Small intestine (tissue), 7 donors: Measurements from ENCODE around the gene MAP4K4. TPM values are rescaled to one million over a fixed set of nuclear protein-coding genes. Genes with fewer than 3 reads are reported as not detected.

Experiments
- DNase-seq, 2 donors: peaks; one replicate each; pipeline versions ENCODE4 v3.0.0 to v3.0.0-alpha.2; 2013
- FAIRE-seq: peaks from 2 replicates; lab custom pipeline; 2012; peaks lifted over from hg19 to GRCh38; lab: Jason Lieb, UNC
- H3K27ac ChIP-seq, 3 donors: one replicate each; pipeline ENCODE4 v1.5.1; 2013; ENCODE audit warnings: low read length in 2 of 3, mild to moderate bottlenecking in 2 of 3, control low read depth in 1 of 3, inconsistent platforms in 1 of 3, low read depth in 1 of 3, moderate library complexity in 1 of 3
- H3K27me3 ChIP-seq, 3 donors: one replicate each; pipeline ENCODE4 v1.6.1; 2013; ENCODE audit warnings: low read length in 3 of 3, inconsistent platforms in 1 of 3; ENCODE audit not compliant: control insufficient read depth in 3 of 3, insufficient read depth in 3 of 3
- H3K36me3 ChIP-seq, 3 donors: one replicate each; pipeline ENCODE4 v1.6.1; 2013; ENCODE audit warnings: low read length in 3 of 3, inconsistent platforms in 1 of 3, low read depth in 1 of 3, mild to moderate bottlenecking in 1 of 3, moderate library complexity in 1 of 3; ENCODE audit not compliant: control insufficient read depth in 3 of 3, insufficient read depth in 2 of 3
- H3K4me1 ChIP-seq, 3 donors: one replicate each; pipeline ENCODE4 v1.6.1; 2013; ENCODE audit warnings: low read length in 2 of 3, inconsistent platforms in 1 of 3, low read depth in 1 of 3, mild to moderate bottlenecking in 1 of 3, moderate library complexity in 1 of 3; ENCODE audit not compliant: control insufficient read depth in 3 of 3, insufficient read depth in 2 of 3
- H3K4me3 ChIP-seq, 3 donors: one replicate each; pipeline ENCODE4 v1.5.1; 2013; ENCODE audit warnings: low read length in 3 of 3, control low read depth in 1 of 3, inconsistent platforms in 1 of 3, low read depth in 1 of 3, mild to moderate bottlenecking in 1 of 3, moderate library complexity in 1 of 3
- H3K9me3 ChIP-seq, 2 donors: one replicate each; pipeline ENCODE4 v1.6.1; 2013; ENCODE audit warnings: low read depth in 1 of 2, low read length in 1 of 2; ENCODE audit not compliant: control insufficient read depth in 2 of 2, insufficient read depth in 1 of 2
- WGBS, 3 donors: extraction: QIAGEN DNeasy Blood & Tissue Kit; methylation state at CpG; one replicate each; pipeline ENCODE4 v1.1.7; 2013; 5-methylcytosine and 5-hydroxymethylcytosine counted together
- polyA plus RNA-seq, 4 donors: library from polyadenylated mRNA; stranded (reverse) in 3 of 4; unstranded in 1 of 4; fragments of 200-250 nt in 3 of 4; fragments of 120-200 nt in 1 of 4; gene quantifications; one replicate each; pipeline versions ENCODE4 v1.2.1 to v1.2.3, GENCODE V29; 2013
- donor health status: healthy with polysubstance abuse.
- donor health status: control.
- donor health status: control.
- donor health status: Bipolar disorder and iron deficiency.
- donor health status: healthy.

The MAP4K4 gene
- polyA plus RNA-seq, 4 donors, result 8.5 to 26.5 (median 13.8) TPM

DNA sequence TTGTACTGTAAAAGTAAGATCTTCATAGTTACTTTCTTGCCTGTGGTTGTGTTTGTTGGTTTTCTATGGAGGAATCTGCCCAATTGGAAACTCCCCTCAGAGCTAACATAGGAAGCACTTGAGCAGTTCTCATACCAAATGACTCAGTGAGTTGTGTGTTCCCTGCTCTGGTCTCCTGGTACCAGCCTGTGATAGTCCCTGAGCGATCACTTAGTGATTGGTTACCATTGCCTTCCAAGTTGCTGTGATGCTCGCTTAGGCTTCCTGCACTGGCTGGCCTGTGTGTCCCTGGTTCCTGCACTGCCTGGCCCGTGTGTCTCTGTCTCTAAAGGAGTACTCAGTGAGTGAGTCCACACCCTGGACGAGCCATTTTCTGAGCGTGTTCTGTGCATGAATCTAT lies 133.0 kb downstream of the MAP4K4 start:
- WGBS, 3 donors, result 82 to 90% (median 85%) methylated on average over 5 of the region's 5 CpGs

DNA sequence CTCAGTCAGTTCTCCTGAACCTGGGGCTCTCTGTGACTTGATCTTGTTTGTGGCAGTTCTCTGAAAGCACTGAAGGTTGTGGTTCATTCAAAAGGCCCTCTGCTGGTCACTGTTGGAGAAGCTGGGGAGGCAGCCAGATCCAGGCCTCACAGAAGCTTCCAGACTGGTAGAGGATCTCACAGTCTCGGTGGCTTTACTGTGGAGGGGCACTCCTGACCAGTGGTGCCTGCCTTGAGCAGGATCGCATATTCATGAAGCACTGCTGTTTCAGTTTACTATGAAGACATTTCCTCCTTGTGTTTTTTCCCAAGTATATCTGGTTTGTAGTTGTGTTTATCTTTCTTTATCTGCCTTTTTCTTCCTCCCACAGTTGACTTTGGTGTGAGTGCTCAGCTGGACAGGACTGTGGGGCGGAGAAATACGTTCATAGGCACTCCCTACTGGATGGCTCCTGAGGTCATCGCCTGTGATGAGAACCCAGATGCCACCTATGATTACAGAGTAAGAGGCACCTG lies 133.9 kb downstream of the MAP4K4 start:
- H3K9me3 ChIP-seq, result no peaks in the 10 kb centered on the region
- no peak overlapping the region for H3K4me3 ChIP-seq
- H3K27ac ChIP-seq, result peak overlapping the region in 1 of 3 donors; percentile 17
- FAIRE-seq (no peak), DNase-seq (peak; percentile 71 to 81)
- 50 to 63% (median 51%) methylated on average over 5 of the region's 5 CpGs for WGBS, 3 donors
- H3K27me3 ChIP-seq, result no peaks in the 10 kb centered on the region
- H3K4me1 ChIP-seq, result peaks cover 0 to 24% (median 4%) of the 10 kb centered on the region in 3 donors
- H3K36me3 ChIP-seq, result peaks cover 0 to 19% (median 0%) of the 10 kb centered on the region in 3 donors

More for the DNA sequence above, 133.0 kb downstream of the MAP4K4 start:
- no peak for DNase-seq
- H3K27ac ChIP-seq, result no peak overlapping the region
- H3K9me3 ChIP-seq, result no peaks in the 10 kb centered on the region
- peaks cover 0 to 24% (median 4%) of the 10 kb centered on the region in 3 donors for H3K4me1 ChIP-seq
- peaks cover 0 to 15% (median 0%) of the 10 kb centered on the region in 3 donors for H3K36me3 ChIP-seq
- H3K4me3 ChIP-seq, result no peak overlapping the region
- no peaks in the 10 kb centered on the region for H3K27me3 ChIP-seq
- no peak for FAIRE-seq

DNA sequence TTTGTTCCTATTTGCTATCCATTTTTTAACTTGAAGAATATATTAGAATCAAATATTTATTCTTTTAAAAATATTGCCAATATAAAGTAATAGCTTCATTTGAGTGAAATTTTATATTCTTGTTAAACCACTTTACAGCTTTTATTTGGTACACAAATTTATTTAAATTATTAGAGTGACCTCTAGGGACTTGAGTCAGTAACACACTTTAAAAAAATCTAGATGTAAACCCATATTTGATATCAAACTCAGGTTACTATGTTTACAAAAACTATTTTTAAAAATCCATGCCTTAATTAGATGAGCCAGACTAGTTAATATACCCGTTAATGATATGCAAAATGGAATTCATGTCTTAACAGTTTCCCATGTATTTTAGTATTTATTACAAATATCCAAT lies 134.6 kb downstream of the MAP4K4 start:
- H3K4me1 ChIP-seq, result peaks cover 0 to 19% (median 2%) of the 10 kb centered on the region in 3 donors
- no peak for FAIRE-seq
- H3K9me3 ChIP-seq, result no peaks in the 10 kb centered on the region

DNA sequence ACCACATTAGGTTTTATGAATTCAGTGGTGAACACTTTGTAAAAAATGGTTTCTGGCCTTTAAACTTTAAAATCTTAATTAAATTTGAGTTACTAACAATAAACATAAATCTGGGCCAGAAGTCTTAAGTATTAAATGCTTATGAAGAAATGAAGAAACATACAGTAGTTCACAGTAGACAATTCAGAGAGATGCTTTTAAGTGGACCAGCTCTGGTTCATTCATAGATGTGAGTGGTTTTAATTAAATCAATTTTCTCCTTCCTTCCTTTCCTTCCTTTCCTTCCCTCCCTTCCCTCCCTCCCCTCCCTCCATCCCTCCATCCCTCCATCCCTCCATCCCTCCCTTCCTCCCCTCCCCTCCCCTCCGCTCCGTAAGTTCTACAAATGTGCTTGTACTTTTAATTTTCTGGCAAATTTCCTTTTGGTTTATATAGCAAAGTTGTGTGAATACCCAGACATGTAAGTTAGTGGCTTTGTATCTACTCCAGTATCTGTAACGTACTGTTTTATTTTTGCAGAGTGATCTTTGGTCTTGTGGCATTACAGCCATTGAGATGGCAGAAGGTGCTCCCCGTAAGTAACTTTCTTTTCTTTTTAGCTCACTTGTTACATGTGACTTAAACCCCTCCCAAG lies 136.5 kb downstream of the MAP4K4 start:
- no peaks in the 10 kb centered on the region for H3K9me3 ChIP-seq
- no peak overlapping the region for H3K4me3 ChIP-seq
- FAIRE-seq (no peak), DNase-seq (no peak)
- peaks cover 0 to 4% (median 0%) of the 10 kb centered on the region in 3 donors for H3K4me1 ChIP-seq
- 89 to 94% (median 89%) methylated on average over 4 of the region's 4 CpGs for WGBS, 3 donors
- peaks cover 0 to 19% (median 0%) of the 10 kb centered on the region in 3 donors for H3K36me3 ChIP-seq
- H3K27me3 ChIP-seq, result no peaks in the 10 kb centered on the region
- H3K27ac ChIP-seq, result no peak overlapping the region

More for the DNA sequence above, 134.6 kb downstream of the MAP4K4 start:
- H3K36me3 ChIP-seq, result peaks cover 0 to 19% (median 0%) of the 10 kb centered on the region in 3 donors
- WGBS, 3 donors, result 63 to 78% (median 67%) methylated on average over 1 of the region's 1 CpG
- no peak for DNase-seq
- no peak overlapping the region for H3K27ac ChIP-seq
- no peak overlapping the region for H3K4me3 ChIP-seq
- H3K27me3 ChIP-seq, result no peaks in the 10 kb centered on the region

DNA sequence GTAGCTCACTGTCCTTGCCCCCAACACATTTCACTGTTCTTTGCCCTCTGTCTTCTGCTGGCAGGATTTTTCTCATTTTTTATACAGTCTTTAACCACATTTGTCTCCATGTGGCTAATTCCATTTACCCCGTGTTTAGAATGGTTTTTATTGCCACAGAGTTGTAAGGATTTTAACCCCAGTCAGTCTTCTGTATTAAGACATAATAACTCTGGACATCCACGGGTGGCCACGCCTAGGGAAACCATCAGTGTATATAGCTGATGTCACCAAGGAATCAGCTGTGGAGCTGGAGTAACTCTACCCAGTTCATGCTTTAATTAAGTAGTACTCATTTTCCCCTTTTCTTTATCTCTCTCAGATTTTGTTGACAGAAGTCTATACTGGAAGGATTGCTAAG lies 139.8 kb downstream of the MAP4K4 start:
- peaks cover 0 to 15% (median 5%) of the 10 kb centered on the region in 3 donors for H3K36me3 ChIP-seq

DNA sequence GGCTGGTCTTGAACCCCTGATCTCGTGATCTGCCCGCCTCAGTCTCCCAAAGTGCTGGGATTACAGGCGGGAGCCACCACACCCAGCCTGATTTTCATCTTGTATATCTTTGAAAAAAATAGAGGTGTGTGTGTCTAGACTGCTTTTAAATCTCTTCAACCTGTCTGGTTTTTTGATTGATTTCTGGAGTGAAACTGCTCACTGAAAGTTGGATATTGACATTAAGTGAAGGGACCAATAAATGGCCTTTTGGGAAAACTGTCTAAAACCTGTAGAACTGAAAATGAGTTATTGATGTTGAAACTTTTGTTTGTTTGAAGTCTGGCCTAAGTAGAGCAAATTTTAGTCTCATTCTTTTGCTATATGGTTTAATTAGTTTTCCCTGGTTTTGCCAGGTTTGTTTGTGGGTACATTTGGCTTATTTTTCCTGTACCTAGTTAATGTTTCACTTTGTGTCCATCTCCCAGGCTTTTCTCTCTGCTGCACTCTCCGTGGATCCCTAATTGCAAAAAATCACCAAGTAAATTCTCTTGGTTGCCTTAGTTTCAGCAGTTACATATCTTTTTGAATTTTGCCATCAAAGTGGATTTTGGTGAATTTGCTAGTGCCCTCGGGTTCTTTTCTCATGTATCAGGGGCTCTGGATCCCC lies 144.3 kb downstream of the MAP4K4 start:
- Histone ChIP-seq H3K4me1 (no peaks in the 10 kb centered on the region), H3K27ac (no peak overlapping the region), H3K27me3 (no peaks in the 10 kb centered on the region), H3K9me3 (no peaks in the 10 kb centered on the region), H3K36me3 (peaks cover 6 to 24% (median 16%) of the 10 kb centered on the region in 3 donors), H3K4me3 (no peak overlapping the region)
- DNase-seq (no peak), FAIRE-seq (no peak)
- WGBS, 3 donors, result 91 to 92% (median 92%) methylated on average over 5 of the region's 5 CpGs

More for the DNA sequence above, 139.8 kb downstream of the MAP4K4 start:
- no peak overlapping the region for H3K4me3 ChIP-seq
- H3K4me1 ChIP-seq, result no peaks in the 10 kb centered on the region
- FAIRE-seq, result no peak
- no peak for DNase-seq
- WGBS, 3 donors, result 42 to 61% (median 58%) methylated on average over 3 of the region's 3 CpGs
- no peaks in the 10 kb centered on the region for H3K27me3 ChIP-seq
- H3K27ac ChIP-seq, result no peak overlapping the region
- no peaks in the 10 kb centered on the region for H3K9me3 ChIP-seq

DNA sequence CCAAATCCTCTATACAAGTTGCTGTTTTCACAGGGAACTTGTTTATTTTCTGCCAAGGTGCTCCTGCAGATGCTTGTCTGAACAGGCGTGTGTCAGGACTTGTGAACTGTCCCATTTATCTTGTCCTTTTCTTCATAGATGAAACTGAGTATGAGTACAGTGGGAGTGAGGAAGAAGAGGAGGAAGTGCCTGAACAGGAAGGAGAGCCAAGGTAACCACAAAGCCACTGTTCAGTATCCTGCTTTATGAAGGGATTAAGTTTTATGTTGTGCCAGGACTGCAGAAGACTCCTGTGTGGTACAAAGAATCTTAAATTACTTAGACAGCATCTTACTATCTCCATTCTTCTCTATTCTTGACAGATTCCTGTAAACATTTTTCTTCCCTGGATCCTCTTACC lies 145.0 kb downstream of the MAP4K4 start:
- peaks cover 6 to 24% (median 16%) of the 10 kb centered on the region in 3 donors for H3K36me3 ChIP-seq
- FAIRE-seq, result no peak
- 72 to 89% (median 81%) methylated on average over 1 of the region's 1 CpG for WGBS, 3 donors

DNA sequence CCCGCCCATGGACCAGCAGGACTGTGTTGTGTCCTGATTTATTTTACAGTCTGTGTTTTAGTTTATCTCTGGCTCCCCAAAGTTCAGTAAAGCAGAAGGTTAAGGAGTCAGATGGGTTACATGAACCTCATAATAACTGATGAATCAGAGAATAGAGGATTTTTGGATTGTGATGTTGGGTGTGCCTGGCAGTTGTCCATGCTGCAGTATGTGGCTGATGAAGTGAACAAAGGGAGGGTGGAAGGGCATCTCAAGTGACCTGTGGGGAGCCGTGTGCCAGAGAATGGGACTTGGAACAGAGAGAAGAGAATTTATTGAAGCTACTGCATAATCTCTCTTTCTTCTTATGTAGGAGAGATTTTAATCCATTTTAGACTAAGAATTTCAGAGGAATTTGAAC lies 145.5 kb downstream of the MAP4K4 start:
- 76 to 88% (median 85%) methylated on average over 2 of the region's 2 CpGs for whole genome bisulfite sequencing, 3 donors
- no peaks in the 10 kb centered on the region for H3K4me1 ChIP-seq
- H3K9me3 ChIP-seq, result no peaks in the 10 kb centered on the region
- no peak overlapping the region for H3K27ac ChIP-seq
- FAIRE-seq (no peak), DNase-seq (no peak)
- no peaks in the 10 kb centered on the region for H3K27me3 ChIP-seq
- no peak overlapping the region for H3K4me3 ChIP-seq
- peaks cover 6 to 24% (median 16%) of the 10 kb centered on the region in 3 donors for H3K36me3 ChIP-seq

More for the DNA sequence above, 145.0 kb downstream of the MAP4K4 start:
- no peak for DNase-seq
- no peaks in the 10 kb centered on the region for H3K9me3 ChIP-seq
- H3K4me3 ChIP-seq, result no peak overlapping the region
- H3K27ac ChIP-seq, result no peak overlapping the region
- no peaks in the 10 kb centered on the region for H3K4me1 ChIP-seq
- no peaks in the 10 kb centered on the region for H3K27me3 ChIP-seq
